ENCODE results near the gene NUDT1.

Gene NUDT1

GRCh38 chr7:2254429-2255144, 12.6 kb downstream of the NUDT1 start:
- Histone ChIP-seq H3K27me3 (no peaks in the 10 kb centered on the region), H3K9me3 (no peaks in the 10 kb centered on the region), H3K4me3 (ENCODE audit: low read depth, low read length) (no peak overlapping the region), H3K4me1 (no peaks in the 10 kb centered on the region), H3K36me3 (no peaks in the 10 kb centered on the region; the same call in 1 of the 2 replicates)
- no peak for DNase-seq
- no peak for TF ChIP-seq CTCF (IDR thresholded peaks at IDR 0.05; ENCODE audit: low read depth, low read length)

GRCh38 chr7:2255145-2256139, 13.4 kb downstream of the NUDT1 start:
- DNase-seq = no peak
- Histone ChIP-seq H3K9me3 (no peaks in the 10 kb centered on the region), H3K27me3 (no peaks in the 10 kb centered on the region), H3K4me1 (no peaks in the 10 kb centered on the region), H3K4me3 (ENCODE audit: low read depth, low read length) (no peak overlapping the region), H3K36me3 (no peaks in the 10 kb centered on the region; the same call in 1 of the 2 replicates)
- TF ChIP-seq CTCF (IDR thresholded peaks at IDR 0.05; ENCODE audit: low read depth, low read length) = no peak

- DNase-seq = no peak
- Histone ChIP-seq H3K4me3 (ENCODE audit: low read depth, low read length) (no peak overlapping the region), H3K9me3 (no peaks in the 10 kb centered on the region), H3K27me3 (no peaks in the 10 kb centered on the region), H3K36me3 (no peaks in the 10 kb centered on the region; the same call in 1 of the 2 replicates), H3K4me1 (no peaks in the 10 kb centered on the region)
- no peak for TF ChIP-seq CTCF (IDR thresholded peaks at IDR 0.05; ENCODE audit: low read depth, low read length)
Observed at GRCh38 chr7:2256306-2257045, 14.4 kb downstream of the NUDT1 start.

- no peak for TF ChIP-seq CTCF (IDR thresholded peaks at IDR 0.05; ENCODE audit: low read depth, low read length)
- no peaks in the 10 kb centered on the region; the same call in 1 of the 2 replicates for H3K36me3 ChIP-seq
Observed at GRCh38 chr7:2257046-2257551, 15.1 kb downstream of the NUDT1 start.

GRCh38 chr7:2257651-2258050, 15.6 kb downstream of the NUDT1 start:
- Histone ChIP-seq H3K27me3 (no peaks in the 10 kb centered on the region), H3K36me3 (no peaks in the 10 kb centered on the region; the same call in 1 of the 2 replicates), H3K9me3 (no peaks in the 10 kb centered on the region), H3K4me3 (ENCODE audit: low read depth, low read length) (no peak overlapping the region), H3K4me1 (no peaks in the 10 kb centered on the region)
- DNase-seq = no peak
- no peak for TF ChIP-seq CTCF (IDR thresholded peaks at IDR 0.05; ENCODE audit: low read depth, low read length)

More at GRCh38 chr7:2257046-2257551, 15.1 kb downstream of the NUDT1 start:
- Histone ChIP-seq H3K4me1 (no peaks in the 10 kb centered on the region), H3K9me3 (no peaks in the 10 kb centered on the region), H3K4me3 (ENCODE audit: low read depth, low read length) (no peak overlapping the region), H3K27me3 (no peaks in the 10 kb centered on the region)
- DNase-seq = no peak
